Suppressor macrophage (primary cell): ENCODE results near the gene FAM25G.
A peak's percentile ranks its signal among the peaks of the same experiment; 100 is the strongest.
"Not testable (repeated sequence)": the region's sequence is repeated elsewhere in the genome, so short reads cannot be mapped to it uniquely, and the experiment has no call there.

Experiments used
- DNase-seq, 4 experiments: peaks; one replicate each; pipeline ENCODE4 v3.0.0-alpha.2; 2020 to 2022

The FAM25G gene

DNA sequence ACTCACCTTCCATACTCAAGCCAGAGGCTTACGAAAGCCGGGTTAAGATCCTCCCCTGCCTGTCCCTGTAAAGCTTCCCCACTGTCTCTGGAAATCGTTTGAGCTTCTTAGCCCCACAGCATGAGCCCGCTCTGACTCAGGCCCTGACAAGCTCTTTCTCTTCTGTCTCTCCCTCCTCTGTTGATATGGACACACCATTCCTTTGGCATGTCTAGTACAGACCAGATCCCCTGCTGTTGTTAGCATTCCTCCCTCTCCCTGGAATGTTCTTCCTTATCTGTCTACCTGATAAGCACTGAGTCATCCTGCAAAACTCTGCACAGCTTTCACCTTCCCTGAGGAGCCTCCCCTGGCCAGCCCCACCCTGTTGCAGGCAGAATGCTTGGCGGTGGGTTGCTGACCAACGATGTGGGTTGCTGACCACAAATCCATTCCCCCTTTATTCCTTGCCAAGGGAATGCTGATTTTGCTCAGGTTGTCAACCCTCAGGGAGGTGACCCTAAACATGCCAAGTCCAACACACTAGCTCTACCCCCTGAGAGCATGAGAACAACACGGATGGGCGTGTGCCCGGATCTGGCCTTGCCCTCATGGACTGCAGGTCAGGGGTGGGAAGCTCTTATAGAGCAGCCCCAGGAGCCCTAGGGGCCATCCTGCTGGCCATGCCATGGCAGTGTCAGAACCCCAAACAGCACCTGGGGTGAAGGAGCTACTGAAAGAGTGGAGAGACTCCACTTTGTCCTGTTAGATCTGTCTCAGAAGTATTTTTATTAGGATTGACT lies 28.7 kb downstream of the FAM25G start:
- not testable (repeated sequence) for DNase-seq

GRCh38 chr10:47461261-47461687 lies 30.2 kb downstream of the FAM25G start:
- DNase-seq: peak; percentile 46 to 60 (median 50)

DNA sequence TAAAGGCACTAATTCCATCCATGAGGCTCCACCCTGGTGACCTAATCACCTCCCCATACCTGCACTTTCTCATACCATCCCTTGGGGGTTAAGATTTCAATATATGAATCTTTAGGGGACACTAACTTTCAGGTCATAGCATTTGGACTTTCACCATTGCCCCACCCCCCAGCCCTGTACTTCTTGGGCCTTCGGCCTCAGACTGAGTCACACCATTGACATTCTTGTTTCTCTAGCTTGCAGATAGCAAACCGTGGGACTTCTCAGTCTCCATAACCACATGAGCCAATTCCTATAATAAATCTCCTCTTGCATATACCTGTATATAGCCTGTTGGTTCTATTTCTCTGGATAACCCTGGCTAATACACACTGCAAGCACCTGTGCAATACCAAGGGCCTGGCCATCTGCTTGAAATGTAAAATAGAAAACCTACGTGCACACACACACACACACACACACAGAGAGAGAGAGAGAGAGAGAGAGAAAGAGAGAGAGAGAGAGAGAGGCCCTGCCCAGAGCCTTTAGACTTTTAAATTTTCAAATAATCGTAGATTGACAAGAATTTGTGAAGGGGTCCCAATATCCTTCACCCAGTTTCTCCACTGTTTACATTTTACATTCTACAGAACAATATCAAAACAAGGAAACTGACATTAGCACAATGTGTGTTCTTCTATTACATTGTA lies 32.9 kb downstream of the FAM25G start:
- DNase-seq: no peak

DNA sequence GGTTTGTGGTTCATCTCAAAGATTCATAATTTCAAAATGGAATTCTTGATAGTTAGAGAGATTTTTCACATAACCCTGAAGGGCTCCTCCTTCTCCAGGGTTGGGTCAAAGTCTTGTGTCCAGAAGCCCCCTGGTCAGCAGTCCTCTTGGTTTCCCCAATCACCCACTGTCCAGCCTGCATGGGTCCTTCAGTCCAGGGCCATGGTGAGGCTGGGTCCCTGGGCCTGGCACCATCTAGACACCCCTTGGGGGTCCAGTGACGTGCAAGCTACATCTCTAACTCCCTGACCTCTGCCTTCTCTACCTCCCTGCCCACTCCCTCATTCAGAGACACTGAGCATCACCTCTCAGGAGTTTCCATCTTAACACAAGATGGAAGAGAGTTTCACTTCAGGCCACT lies 33.7 kb downstream of the FAM25G start:
- no peak for DNase-seq

DNA sequence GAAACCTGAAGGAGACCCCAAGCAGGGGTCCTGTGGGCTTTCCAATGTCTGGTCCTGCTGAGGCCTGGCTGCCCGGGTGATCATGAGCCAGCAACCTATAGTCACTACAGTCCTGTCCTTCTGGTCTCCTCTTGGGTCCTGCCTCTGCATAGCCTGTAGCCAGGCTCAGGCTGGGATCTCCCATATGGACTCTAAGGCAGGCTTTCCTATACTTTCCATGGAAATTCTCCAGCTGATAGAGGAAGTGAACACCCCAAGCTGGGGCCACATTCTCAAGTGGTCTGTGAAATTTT lies 34.0 kb downstream of the FAM25G start:
- DNase-seq: no peak

- DNase-seq: no peak
These were observed 34.5 kb downstream of the FAM25G start for GRCh38 chr10:47456794-47457527.

DNA sequence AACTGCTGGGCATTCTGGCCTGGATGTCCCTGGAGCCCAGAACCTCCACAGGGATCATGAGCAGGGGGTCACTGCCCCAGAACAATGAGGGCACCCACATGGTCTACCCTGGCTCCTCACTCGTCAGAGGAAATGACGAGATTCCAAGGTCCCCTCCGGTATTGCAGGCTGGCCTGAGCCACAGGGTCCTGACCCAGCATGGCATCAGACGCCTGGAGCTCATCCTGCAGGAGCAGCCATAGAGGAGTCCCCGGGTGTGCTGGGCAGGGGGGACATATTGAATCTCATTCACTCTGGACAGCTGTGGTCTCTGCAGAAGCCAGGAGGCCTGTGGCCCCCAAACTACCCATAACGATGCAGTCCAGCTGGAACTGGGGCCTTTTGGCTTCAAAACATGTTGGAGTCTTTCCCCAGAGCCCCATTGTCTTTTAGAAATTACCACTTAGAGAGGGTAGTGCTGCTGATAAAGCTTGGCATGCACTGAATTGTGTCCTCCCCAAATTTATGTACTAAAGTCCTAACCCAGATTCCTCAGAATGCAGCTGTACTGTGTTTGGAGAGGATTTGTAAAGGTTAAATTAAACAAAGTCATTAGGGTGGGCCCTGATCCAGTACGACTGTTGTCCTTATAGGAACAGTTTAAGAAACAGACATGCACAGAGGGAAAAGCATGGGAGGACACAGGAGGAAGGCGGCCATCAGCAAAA lies 35.3 kb downstream of the FAM25G start:
- DNase-seq: no peak

GRCh38 chr10:47455350-47456078 lies 36.0 kb downstream of the FAM25G start:
- DNase-seq: not testable (repeated sequence)

DNA sequence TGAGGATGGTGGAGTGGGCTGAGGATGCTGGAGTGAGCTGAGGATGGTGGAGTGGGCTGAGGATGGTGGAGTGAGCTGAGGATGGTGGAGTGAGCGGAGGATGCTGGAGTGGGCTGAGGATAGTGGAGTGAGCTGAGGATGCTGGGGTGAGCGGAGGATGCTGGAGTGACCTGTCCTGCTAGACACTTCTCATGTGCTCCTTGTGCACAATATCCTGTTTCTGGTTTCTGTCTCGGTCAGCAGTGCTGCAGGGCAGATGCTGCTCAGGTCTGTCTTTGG lies 36.8 kb downstream of the FAM25G start:
- no peak for DNase-seq

DNA sequence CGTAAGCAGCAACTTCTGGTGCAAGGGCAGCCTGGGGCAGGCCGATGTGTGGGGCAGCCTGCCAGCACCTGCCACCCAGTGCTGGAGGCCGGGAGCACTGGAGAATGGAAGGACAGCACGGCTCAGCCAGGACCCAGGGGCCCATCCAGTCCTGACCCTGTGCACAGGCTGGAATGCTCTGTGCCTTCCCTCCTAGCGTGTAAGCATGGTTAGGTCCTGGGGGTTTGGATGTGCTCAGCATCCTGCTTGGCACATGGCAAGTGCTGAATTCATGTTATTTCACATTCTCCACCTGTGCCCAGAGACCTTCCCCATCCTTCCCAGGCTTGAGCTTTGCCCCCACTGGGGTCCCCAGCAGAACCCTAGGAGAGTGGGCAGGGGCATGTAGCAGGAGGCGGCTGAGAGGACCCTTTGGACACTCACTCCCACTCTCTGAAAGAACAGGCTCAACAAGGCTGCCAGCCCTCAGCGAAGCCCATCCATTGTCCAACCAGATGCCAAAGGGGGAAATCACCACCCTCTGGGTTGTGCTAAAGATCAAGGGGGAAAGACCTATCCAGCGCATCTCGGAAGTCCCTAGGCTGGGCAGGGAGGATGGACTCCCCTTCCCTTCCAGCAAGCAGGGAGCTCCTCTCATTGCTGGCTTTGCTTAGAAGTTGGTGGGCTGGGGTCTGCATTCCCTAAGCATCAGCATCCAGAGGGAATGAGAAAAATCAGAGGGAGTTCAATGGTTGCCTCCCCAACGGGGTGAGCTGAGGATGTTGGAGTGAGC lies 37.3 kb downstream of the FAM25G start:
- no peak for DNase-seq

- DNase-seq: no peak
These were observed 38.1 kb downstream of the FAM25G start for GRCh38 chr10:47453141-47454007.

GRCh38 chr10:47452495-47453140 lies 38.9 kb downstream of the FAM25G start:
- DNase-seq: no peak

GRCh38 chr10:47451998-47452494 lies 39.5 kb downstream of the FAM25G start:
- no peak for DNase-seq

GRCh38 chr10:47451273-47451997 lies 40.1 kb downstream of the FAM25G start:
- DNase-seq: no peak

GRCh38 chr10:47450442-47450841 lies 41.1 kb downstream of the FAM25G start:
- no peak for DNase-seq

GRCh38 chr10:47449979-47450378 lies 41.5 kb downstream of the FAM25G start:
- DNase-seq: no peak

- DNase-seq: peak; percentile 17 to 34 (median 28)
These were observed 42.2 kb downstream of the FAM25G start for GRCh38 chr10:47449102-47449978.

GRCh38 chr10:47447705-47448104 lies 43.8 kb downstream of the FAM25G start:
- DNase-seq: no peak
